ENCODE data around the gene GRHL1.

GRHL1 gene

DNA sequence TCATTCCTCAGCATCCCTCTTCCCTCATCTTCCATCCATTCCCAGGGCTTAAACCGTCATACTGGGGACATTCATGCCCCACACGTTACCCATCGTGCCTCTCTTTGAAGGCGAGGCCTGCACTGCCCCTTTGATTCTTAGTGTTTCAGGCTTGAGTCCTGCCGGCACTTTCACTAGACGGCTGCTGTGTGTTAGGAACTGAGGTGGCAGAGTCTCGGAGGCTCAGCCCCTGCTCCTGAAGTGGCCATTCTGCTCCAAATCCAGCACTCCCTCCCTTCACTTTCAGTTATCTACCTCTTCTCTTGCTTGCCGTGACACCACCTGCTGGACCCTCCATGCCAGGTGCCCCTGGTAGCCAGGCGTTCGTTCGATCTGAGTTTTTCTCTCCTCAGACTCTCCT, 43.0 kb downstream of the GRHL1 start:
- no peak for DNase-seq (ENCODE audit: low spot score)

DNA sequence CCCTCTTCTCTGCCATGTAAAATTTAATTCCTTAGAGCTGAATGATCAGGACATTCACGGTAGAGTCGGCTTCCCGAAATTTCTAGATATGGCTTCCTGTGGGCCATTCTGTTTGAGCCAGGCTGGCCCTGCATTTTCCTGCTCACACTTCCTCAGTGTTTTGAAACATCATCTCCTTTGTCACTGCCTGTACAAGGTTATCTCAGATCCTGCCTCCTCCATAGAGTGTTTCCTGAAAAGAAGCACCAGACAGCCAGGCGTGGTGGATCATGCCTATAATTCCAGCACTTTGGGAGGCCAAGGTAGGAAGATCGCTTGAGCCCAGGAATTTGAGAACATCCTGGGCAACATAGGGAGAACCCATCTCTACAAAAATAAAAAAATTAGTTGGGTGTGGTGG, 43.6 kb downstream of the GRHL1 start:
- no peak for DNase-seq (ENCODE audit: low spot score)

GRCh38 chr2:9996321-9996720, 44.8 kb downstream of the GRHL1 start:
- DNase-seq (ENCODE audit: low spot score), result no peak

DNA sequence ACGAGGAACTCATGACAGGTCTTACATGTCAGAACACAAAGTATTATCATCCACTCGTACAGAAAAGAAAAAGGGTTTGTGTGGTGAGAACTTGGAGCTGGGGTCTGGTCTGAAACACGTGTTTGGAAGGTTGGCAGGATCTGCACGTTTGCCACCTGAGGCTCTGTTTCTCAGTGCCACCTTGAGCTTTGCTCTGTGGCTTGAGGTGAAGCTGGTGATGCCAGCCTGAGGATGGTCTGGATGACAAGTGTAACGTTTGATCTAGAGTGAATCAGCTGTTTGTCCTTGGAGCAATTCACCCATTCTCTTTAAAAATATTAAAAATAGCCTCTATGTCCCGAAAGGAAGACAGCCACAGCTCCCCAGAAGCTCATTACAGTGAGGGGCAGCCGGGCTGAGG, 46.4 kb downstream of the GRHL1 start:
- DNase-seq (ENCODE audit: low spot score), result no peak

DNA sequence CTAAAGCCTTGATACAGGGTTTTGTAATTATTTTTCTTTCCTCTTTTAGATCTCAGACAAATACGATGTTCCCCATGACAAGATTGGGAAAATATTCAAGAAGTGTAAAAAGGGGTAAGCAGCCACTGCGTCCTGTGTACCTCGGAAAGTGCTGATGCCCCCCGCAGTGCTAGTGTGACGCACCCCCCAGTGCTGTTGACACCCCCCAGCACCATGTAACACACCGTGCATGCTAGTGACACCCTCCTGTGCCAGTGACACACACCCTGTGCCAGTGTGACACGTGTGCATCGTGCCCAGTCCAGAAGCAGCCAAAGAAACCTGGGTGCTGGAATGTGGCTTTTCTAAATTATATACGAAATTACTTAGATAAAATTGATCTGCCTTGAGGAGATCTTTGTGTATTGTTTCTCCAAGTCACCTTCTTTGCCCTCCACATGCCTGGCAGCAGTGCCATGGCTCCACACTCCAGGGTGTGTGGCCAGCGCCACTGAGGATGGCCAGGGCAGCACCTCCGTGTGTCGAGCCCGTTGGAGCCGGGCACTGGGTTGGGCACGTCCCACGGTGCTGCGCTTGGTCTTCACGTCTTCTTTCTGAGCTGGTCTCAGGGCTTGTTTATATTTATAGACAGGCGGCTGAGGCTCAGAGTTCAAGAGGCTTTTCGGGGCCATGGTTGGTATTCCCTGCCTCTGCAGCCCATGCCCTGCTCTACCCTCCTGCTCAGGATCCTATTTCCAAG, 47.6 kb downstream of the GRHL1 start:
- DNase-seq (ENCODE audit: low spot score), result no peak

DNA sequence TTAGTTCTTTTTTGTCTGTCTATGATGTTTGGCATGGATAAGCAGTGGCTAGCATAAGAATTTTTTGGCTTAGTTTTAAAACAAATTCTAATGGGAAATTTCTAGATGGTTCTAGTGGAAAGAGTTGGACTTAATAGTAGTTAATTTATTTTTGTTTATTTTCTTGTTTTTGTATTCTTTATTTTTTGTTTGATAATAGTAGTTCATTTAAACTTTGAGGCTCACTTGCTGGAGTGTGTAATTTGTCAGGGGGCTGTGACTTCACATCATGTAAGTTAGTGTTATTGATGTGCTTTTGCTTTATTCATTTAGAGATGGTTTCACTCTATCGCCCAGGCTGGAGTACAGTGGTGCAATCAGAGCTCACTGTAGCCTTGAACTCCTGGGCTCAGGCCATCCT, 48.2 kb downstream of the GRHL1 start:
- DNase-seq (ENCODE audit: low spot score), result no peak

DNA sequence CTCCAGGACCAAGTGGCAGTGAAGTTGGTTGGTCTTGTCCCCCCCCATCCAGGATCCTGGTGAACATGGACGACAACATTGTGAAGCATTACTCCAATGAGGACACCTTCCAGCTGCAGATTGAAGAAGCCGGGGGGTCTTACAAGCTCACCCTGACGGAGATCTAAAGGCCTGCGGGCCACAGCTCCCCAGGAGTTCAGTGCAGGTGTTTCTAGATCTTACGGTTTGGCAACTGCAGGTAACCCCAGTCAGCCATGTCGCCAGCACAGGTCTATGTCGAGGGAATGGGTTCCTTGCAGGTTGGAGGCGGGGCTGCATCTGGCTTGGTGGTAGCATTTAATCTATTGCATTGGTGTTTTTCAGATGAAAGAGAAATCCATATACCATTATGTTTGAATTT, 49.0 kb downstream of the GRHL1 start:
- DNase-seq (ENCODE audit: low spot score), result no peak

GRCh38 chr2:10001586-10001985, 50.1 kb downstream of the GRHL1 start:
- no peak for DNase-seq (ENCODE audit: low spot score)

DNA sequence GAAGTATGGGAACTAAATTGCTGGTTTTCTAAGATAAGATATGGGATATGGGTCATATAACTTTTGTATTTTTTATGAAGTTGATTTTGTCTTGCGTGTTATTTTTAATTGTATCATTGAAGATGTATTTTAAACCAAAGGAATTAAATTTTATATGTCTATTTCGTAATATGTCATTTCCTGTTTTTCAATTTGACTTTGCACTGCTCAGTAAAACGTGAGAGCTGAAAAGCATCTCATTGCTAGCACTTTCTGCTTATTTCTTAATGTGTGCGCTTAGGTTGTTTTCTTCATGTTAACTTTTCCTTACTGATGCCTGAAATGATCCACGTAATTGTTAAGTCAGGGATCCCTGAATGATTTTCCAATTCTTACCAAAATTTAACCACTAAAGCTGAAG, 50.6 kb downstream of the GRHL1 start:
- DNase-seq (ENCODE audit: low spot score), result no peak

GRCh38 chr2:10002681-10003080, 51.2 kb downstream of the GRHL1 start:
- no peak for DNase-seq (ENCODE audit: low spot score)

DNA sequence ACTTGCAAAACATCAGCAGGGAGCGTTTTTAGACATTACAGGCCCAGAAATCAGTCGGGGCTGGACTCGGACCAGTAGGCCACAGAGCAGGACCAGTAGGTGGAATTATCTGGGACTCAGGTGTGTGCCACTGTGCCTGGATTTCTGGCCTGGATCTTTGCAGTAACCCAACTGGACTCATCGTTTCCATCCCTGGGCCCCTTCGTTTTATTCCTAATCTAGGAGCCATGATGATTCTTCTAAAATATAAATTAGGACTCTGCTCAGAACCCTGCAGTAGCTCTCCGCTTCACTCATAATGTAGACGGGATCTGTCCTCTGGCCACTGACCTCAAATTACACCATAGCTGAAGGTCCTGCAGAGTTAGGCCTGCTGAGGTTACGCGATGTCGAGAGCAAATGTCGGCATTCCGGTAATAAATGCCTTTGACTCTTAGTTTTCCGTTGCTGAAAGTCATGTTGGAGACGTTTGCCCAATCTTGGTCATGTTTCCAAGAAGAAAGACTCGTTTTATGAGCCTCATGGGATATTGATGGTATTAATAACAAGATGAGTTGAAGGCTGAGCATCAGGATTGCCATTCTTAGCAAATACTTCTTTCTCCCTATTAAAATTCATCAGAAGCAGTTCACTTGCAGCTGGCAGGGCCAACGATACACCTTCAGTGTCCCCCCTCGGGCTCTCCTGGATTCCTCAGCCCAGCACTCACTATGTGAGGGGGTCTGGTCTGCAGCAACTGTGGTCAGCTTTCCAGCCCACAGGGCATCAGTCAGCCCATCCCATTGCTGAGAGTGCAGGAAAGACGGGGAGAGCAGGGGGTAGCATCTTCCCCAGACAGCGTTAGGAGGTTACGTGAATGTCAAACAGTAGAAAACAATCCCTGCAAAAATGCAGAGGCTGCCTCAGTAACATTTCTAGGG, 52.0 kb downstream of the GRHL1 start:
- DNase-seq (ENCODE audit: low spot score), result no peak

- DNase-seq (ENCODE audit: low spot score), result no peak
These were observed 52.9 kb downstream of the GRHL1 start for GRCh38 chr2:10004401-10004800.

GRCh38 chr2:10004836-10005235, 53.3 kb downstream of the GRHL1 start:
- no peak for DNase-seq (ENCODE audit: low spot score)

DNA sequence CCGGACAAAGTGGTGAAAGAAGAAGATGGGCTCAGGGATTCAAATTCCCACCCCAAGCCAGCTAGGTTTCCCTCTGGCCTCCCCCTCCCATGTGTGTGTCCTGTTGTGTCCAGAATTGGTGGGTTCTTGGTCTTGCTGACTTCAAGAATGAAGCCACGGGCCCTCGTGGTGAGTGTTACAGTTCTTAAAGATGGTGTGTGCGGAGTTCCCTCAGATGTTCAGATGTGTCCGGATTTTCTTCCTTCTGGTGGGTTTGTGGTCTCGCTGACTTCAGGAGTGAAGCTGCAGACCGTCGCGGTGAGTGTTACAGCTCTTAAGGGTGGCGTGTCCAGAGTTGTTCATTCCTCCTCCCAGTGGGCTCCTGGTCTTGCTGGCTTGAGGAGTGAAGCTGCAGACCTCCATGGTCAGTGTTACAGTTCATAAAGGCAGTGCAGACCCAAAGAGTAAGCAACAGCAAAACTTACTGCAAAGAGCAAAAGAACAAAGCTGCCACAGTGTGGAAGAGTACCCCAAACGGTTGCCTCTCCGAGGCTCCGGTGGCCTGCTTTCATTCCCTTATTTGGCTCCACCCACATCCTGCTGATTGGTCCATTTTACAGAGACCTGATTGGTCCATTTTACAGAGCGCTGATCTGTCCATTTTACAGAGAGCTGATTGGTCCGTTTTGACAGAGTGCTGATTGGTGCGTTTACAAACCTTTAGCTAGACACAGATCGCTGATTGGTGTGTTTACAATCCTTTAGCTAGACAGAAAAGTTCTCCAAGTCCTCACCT, 54.2 kb downstream of the GRHL1 start:
- DNase-seq (ENCODE audit: low spot score), result no peak

- no peak for DNase-seq (ENCODE audit: low spot score)
These were observed 55.0 kb downstream of the GRHL1 start for GRCh38 chr2:10006236-10007161.

GRCh38 chr2:10007435-10007834, 55.9 kb downstream of the GRHL1 start:
- no peak for DNase-seq (ENCODE audit: low spot score)

DNA sequence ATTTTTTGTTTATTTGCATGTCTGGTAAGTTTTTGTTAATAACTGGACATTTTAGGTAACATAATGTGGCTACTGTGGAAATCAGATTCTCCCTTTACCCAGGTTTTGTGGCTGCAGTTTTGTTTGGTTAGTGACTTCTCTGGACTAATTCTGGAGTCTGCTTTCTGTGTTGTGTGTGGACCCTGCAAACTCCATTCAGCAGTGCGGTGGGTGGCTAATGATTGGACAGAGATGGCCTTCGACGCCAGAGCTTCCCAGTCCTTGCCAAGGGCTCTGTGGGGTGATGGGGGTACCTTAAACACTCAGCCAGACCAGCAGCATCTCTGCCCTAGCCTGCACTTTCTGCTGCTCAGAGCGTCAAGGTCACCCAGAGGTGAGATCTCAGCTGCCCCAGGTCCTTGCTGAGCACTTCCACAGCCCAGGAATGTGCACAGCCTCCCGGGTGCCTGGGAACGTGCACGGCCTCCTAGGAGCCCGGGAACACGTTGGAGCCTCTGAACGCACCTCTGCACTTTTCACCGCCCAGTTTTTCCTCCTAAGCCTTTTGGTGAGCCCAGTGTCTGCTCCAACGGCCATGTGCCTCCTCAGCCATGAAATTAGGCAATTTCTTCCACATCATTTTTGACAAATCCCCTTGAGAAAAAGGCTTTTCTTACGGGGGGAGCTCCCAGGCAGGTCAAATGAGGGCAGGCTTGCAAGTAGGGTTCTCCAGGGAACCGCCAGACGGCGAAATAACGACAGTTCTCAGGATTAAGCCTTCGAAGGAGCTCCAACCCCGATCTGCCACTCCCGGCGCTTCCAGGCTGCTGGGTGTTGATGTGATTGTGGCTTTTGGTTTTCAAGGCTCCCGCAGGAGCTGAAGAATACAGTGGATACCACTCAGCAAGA, 56.7 kb downstream of the GRHL1 start:
- no peak for DNase-seq (ENCODE audit: low spot score)

DNA sequence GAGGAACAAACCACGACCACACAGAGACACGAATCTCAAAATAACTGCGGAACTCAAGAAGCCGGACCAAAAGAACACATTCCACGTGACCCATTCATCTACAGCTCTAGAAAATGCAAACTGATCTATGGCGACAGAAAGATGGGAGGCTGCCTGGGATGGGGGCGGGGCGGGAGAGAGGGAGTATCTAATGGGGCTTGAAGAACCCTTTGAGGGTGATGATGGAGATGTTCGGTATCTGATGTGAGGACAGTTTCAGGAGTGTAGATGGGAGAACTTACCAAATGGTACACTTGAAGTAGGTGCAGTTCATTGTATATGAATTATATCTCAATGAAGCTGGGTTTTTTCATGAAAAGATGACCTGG, 57.3 kb downstream of the GRHL1 start:
- no peak for DNase-seq (ENCODE audit: low spot score)

DNA sequence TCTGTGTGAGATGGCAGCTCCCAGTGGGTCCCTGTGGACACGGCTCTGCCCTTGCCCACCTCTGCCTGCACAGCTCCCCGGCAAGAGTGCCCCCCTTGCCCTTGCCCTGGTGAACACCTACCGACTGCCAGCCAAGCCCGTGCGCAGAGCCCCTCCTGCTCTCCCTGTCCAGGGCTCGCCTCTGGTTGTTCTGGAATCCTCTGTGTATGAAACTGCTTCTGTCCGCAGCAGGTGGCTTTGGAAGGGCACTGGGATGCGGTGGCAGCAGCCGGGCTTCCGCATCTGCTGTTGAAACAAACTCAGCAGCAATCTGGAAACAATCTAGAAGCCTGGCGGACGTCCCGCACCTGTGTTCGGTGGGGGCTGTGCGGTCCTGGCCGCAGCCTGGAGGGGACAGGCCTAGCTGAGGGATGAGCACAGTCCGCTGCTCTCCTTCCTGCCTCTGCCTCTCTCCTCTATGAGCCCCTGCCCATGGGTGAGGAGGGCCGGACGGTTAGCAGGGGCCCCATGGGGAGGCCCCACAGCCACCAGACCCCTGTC, 57.8 kb downstream of the GRHL1 start:
- DNase-seq (ENCODE audit: low spot score), result no peak

Measured in RKO (cell line).